SK-N-MC (cell line): ENCODE measurements around the gene COG5.

Experiments
- DNase-seq: peaks from one replicate; pipeline ENCODE4 v3.0.0-alpha.2; 2011; ENCODE audit warnings: low read depth, low spot score
- H3K27ac ChIP-seq: fragments of 200-600 bp; sonication (generic); 2 replicates; pipeline ENCODE4 v1.5.1; 2016; ENCODE audit warnings: mixed run types
- H3K36me3 ChIP-seq: fragments of 200-600 bp; sonication (generic); 2 replicates; pipeline ENCODE4 v1.6.1; 2017; ENCODE audit warnings: antibody characterized with exemption, low read length, mixed read lengths; ENCODE audit not compliant: insufficient read depth
- H3K4me3 ChIP-seq: fragments of 200-600 bp; sonication (generic); 2 replicates; pipeline ENCODE4 v1.5.1; 2016
- H3K9ac ChIP-seq: fragments of 200-600 bp; sonication (generic); 2 replicates; pipeline ENCODE4 v1.8.0; 2017; ENCODE audit warnings: mixed run types, mixed read lengths; ENCODE audit not compliant: insufficient read length
- H3K9me3 ChIP-seq: fragments of 200-600 bp; sonication (generic); 2 replicates; pipeline ENCODE4 v1.6.1; 2017; ENCODE audit warnings: low read depth, mild to moderate bottlenecking, antibody characterized with exemption, low read length, moderate library complexity, mixed read lengths
- EZH2 ChIP-seq: fragments of 200-600 bp; sonication (generic); IDR thresholded peaks from one replicate; pipeline ENCODE4 v1.6.1; 2017; ENCODE audit warnings: antibody characterized with exemption
- FOXP2 ChIP-seq: optimal IDR thresholded peaks from 2 replicates; pipeline ENCODE3; 2011; ENCODE audit warnings: mild to moderate bottlenecking, moderate library complexity; ENCODE audit not compliant: insufficient read depth; ENCODE audit errors: extremely low read length, control extremely low read depth
- POLR2AphosphoS5 ChIP-seq: IDR thresholded peaks from 2 replicates; pipeline ENCODE4 v1.6.1; 2012; ENCODE audit warnings: mild to moderate bottlenecking, low read depth, low read length, borderline replicate concordance

Gene COG5

DNA sequence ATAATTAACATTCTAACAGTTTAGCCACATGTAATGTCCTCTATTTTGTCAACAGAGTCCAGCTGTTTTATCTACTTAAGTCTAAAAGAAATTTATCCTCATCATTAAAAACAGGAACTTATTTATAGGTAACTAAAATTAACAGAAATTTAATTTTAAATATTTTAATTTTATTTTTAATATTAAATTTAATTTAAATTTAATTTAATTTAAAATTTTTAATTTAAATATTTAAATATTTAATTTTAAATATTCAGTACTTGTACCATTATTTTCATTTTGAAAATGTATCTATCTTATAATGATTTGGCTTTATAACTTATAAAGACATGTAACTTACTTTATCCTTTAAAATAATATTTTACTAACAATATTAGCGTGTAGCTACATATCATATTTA, 94.9 kb downstream of the COG5 start:
- H3K4me3 ChIP-seq = no peak overlapping the region
- no peaks in the 10 kb centered on the region for H3K36me3 ChIP-seq
- no peaks in the 10 kb centered on the region for H3K9me3 ChIP-seq
- DNase-seq = no peak
- no peak overlapping the region for H3K9ac ChIP-seq
- H3K27ac ChIP-seq = no peak overlapping the region
- TF ChIP-seq POLR2AphosphoS5 (no peak), EZH2 (no peak), FOXP2 (no peak)

DNA sequence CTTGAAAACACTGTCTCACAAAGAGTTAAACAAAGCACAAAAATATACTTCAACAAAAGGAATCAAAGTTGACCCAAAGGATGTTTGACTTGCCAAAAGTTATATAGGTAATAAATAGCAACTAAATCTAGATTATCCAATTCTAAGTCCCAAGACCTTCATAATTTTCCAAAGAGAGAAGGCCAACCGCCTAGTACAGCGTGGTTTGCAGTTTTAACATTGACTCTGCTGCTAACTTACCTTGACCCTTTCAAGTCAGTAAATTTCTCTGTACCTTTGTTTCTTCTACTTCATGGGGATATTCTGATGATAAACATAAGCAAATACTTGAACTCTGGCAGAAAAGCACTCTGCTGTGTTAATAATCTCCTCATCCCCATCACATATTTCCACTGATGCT, 95.7 kb downstream of the COG5 start:
- no peak for DNase-seq
- TF ChIP-seq POLR2AphosphoS5 = no peak
- no peak for TF ChIP-seq EZH2
- Histone ChIP-seq H3K27ac (no peak overlapping the region), H3K9me3 (no peaks in the 10 kb centered on the region), H3K9ac (no peak overlapping the region), H3K4me3 (no peak overlapping the region), H3K36me3 (no peaks in the 10 kb centered on the region)

DNA sequence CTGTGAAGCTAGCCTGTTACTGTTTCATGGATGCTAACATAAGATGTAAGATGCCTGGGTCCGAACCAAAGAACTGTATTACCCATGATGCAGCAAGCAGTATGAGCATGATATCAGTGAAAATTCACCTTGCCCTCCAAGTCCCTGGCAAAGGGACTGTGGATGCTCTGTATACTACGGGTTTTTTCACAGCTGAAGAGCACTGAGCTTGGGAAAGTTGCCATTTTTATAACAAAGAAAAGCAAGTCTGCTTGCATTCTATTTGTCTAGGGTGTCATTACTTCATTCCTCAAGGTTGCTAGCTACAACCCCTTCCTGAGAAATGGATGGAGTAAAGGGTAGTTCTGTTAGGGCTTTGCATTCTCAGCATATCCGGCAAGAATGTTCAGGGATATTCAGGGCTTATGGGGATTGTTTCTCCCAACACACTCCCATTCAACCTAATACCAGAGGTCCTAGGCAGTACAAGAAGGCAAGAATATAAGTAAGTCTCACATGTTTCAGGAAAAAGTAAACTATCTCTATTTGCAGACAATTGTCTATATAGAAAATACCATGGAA, 99.0 kb downstream of the COG5 start:
- Histone ChIP-seq H3K27ac (no peak overlapping the region), H3K9ac (no peak overlapping the region), H3K36me3 (no peaks in the 10 kb centered on the region), H3K4me3 (no peak overlapping the region), H3K9me3 (no peaks in the 10 kb centered on the region)
- DNase-seq = no peak
- TF ChIP-seq EZH2 (no peak), POLR2AphosphoS5 (no peak), FOXP2 (no peak)

GRCh38 chr7:107463139-107464078, 100.3 kb downstream of the COG5 start:
- DNase-seq = peak; percentile 10
- H3K27ac ChIP-seq = no peak overlapping the region
- H3K9me3 ChIP-seq = no peaks in the 10 kb centered on the region
- no peaks in the 10 kb centered on the region for H3K36me3 ChIP-seq
- no peak overlapping the region for H3K4me3 ChIP-seq
- no peak for TF ChIP-seq POLR2AphosphoS5
- TF ChIP-seq FOXP2 = no peak
- no peak for TF ChIP-seq EZH2
- H3K9ac ChIP-seq = no peak overlapping the region

- Histone ChIP-seq H3K9ac (no peak overlapping the region), H3K9me3 (no peaks in the 10 kb centered on the region), H3K27ac (no peak overlapping the region), H3K4me3 (no peak overlapping the region), H3K36me3 (no peaks in the 10 kb centered on the region)
- TF ChIP-seq POLR2AphosphoS5 (no peak), FOXP2 (no peak), EZH2 (no peak)
- no peak for DNase-seq
These were observed 101.7 kb downstream of the COG5 start for GRCh38 chr7:107461938-107462533.

GRCh38 chr7:107453388-107453787, 110.3 kb downstream of the COG5 start:
- no peak for DNase-seq
- H3K36me3 ChIP-seq = no peaks in the 10 kb centered on the region

GRCh38 chr7:107450970-107451369, 112.8 kb downstream of the COG5 start:
- DNase-seq = peak; percentile 18
- no peaks in the 10 kb centered on the region for H3K36me3 ChIP-seq
- TF ChIP-seq FOXP2 (no peak), EZH2 (no peak), POLR2AphosphoS5 (no peak)
- H3K27ac ChIP-seq = peak overlapping the region; percentile 7; the same call in 1 of the 2 replicates
- H3K4me3 ChIP-seq = no peak overlapping the region
- no peaks in the 10 kb centered on the region for H3K9me3 ChIP-seq
- H3K9ac ChIP-seq = no peak overlapping the region

More at GRCh38 chr7:107453388-107453787, 110.3 kb downstream of the COG5 start:
- no peak overlapping the region for H3K4me3 ChIP-seq
- TF ChIP-seq EZH2 = no peak
- TF ChIP-seq FOXP2 = no peak
- TF ChIP-seq POLR2AphosphoS5 = no peak
- peak overlapping the region; percentile 35 for H3K27ac ChIP-seq
- no peaks in the 10 kb centered on the region for H3K9me3 ChIP-seq
- no peak overlapping the region for H3K9ac ChIP-seq

DNA sequence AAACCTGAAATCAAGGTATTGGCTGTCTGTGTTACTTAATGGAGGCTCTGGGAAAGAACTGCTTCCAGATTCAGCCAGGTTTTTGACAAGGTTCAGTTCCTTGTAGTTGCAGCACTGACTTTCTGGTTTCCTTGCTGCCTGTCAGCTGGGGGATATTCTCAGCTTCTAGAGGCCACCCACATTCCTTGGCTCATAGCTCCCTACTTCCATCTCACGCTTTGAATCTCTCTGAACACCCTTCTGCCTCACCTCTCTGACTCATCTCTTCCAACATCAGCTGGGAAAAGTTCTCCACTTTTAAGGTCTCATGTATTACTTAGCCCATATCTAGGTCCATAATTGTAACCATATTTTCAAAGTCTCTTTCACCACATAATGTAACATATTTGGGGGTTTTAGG, 116.7 kb downstream of the COG5 start:
- no peak overlapping the region for H3K9ac ChIP-seq
- no peaks in the 10 kb centered on the region for H3K9me3 ChIP-seq
- no peak overlapping the region for H3K27ac ChIP-seq
- no peaks in the 10 kb centered on the region for H3K36me3 ChIP-seq
- TF ChIP-seq FOXP2 (no peak), POLR2AphosphoS5 (no peak), EZH2 (no peak)
- no peak for DNase-seq
- no peak overlapping the region for H3K4me3 ChIP-seq
